NCI-H128 (cell line): ENCODE results near the gene PTGR3.

Experiments used
- DNase-seq: peaks from one replicate; lab custom pipeline; 2025; ENCODE audit not compliant: unreplicated experiment; lab: John Stamatoyannopoulos, UW

The PTGR3 gene

GRCh38 chr18:75215663-75216062, 6.7 kb upstream of the PTGR3 start:
- no peak for DNase-seq

- no peak for DNase-seq
These were observed 6.0 kb upstream of the PTGR3 start for GRCh38 chr18:75214766-75215510.

DNA sequence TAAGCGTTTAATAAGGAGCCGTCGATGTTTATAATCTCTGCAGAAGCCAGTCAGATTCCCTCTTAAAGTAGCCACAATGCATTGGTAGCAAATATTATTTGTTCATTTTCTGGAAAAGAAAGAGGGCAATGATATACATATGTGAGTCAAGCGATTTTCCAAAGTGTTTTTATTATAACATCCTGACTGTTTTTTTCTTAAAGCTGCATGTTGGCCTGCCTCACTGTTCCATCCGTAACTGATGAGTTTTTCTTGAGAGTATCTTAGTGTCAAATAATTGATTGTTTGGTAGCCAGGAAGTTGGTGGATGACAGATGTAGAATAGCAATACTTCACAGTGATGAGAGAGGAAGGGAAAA, 5.4 kb upstream of the PTGR3 start:
- no peak for DNase-seq

DNA sequence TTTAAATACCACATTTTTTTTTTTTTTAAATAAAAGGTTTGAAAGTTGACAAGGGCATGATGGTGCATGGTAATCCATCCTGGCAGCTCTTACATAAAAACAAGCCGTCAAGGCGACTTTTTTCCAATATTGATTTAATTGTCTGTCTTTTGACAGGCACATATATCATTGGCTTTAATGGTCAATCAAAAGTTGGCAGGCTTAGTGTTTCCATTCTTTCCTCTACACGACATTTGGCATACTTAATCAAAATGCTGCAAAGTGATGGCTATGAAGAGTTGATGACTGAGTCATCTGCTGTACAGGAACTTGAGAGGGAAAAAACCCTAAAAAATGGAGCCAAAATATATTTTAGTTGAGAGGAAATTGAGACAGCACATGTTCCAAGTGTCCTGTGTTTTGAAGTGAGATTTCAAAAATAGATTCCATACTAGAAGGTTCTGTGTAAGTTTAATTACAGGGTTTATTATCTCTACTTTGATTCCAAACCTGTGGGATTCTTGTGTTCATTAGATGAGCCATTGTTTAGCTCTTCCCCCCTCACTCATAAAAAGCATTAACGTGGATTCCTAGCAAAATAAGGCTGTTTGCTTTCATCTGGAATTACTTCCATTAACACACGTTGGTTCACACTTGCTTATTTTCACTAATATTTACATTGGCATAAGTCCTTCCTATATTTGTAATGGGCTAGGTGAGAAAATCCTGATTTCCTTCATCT, 4.8 kb upstream of the PTGR3 start:
- no peak for DNase-seq

DNA sequence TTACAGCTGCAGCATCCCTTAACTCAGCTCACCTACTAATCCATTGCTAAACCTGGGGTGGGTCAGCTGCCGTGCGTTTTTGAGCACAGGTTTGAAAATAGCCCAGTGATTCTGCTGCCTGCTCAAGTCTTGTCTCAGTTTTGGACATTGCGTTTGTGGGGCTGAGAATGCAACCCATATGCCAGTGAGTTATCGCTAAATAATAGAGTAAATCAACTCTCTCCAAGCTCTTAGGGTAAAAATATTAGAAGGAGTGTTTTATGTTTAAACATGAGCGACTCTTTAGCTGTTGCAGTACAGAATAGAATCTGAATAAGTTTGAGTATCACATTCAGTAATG, 3.8 kb upstream of the PTGR3 start:
- no peak for DNase-seq

DNA sequence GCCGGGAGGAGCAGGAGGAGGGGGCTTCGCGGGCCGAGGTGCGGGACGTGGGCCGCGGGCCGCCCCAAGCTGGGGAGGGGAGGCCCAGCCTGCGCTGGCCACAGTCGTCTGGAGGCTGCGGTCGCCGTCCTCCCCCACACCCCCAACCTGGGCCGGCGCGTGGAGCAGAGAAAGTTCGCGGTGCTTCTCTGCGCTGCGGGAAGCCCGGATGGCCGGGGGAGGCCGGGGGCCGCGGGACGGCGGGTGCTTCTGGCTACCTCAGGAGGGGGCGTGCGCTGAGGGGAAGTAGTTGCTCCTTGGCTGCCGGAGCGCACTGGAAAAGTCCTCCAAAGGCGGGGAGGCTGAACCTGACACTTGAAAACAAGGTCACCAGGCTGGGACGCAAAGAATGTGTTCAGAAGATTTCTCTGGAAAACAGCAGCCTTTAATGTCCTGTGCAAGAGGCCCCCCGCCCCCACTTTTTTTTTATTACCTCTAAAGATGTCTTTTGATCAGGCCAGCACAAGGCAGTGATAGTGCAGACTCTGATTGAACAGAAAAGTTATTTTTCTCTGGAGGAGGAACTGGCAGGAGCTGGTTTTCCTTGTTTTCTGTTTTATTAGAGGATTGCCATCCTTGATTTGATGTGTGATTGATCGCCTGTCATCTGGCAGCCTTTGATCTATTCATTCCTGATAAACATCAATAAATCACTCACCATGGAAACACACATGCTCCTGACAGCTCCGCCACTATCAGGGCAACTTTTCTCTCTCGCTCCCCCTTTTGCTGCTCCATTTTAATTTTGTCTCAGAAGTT, 3.2 kb upstream of the PTGR3 start:
- peak; percentile 31 for DNase-seq

DNA sequence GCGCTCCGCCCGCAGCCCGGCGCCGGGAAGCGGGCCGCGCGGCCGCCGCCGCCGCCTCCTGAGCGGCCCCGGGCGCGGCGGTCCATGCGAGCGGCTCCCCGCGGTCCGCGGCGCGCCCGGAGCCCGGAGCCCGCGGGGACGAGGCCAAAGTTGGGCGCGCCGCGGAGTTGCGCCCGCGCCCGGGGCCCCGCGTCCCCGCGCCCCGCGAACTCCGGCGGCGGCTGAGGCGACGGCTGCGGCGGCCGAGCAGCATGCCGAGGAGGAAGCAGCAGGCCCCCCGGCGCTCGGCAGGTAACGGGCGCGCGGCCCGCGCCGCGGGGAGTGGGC, 2.6 kb upstream of the PTGR3 start:
- no peak for DNase-seq

DNA sequence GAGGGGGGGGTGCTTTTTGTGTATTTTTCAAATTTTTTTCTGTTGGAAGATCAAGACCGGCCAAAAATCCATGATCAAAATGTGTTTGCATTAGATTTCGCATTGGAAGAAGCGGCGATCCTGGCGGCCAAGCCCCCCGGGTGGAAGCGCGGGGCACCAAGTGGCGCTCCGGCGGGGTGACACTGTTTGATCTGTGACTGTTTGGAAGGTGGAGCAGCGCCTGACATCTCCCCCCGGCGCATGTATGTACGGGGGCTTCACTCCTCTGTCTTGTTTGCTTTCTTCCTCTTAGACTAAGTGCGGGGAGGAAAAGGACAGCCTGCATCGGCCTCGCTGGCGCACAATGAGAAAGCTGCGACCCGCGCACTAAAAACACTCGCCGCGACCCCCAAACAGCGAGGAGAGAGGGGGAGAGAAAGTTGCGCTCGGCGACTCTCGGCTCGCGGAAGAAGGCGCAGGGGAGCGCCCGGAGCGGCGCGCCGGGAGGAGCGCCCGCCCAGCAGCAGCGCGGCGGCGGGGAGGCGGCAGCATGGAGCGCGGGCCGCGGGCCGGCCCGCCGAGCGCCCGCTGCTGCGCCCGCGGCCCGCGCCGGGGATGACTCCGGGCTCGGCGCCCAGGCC, 2.2 kb upstream of the PTGR3 start:
- DNase-seq, result no peak

GRCh38 chr18:75210274-75211001, 1.5 kb upstream of the PTGR3 start, which contains the start of gene TSHZ1:
TSS of gene TSHZ1 (plus strand) at chr18:75210797. CDS start at chr18:75211877, 1,080 bp downstream.
- peak; percentile 65 for DNase-seq

- DNase-seq, result no peak
These were observed 966 bp upstream of the PTGR3 start for GRCh38 chr18:75209951-75210258.

GRCh38 chr18:75208836-75209128, 157 bp downstream of the PTGR3 start:
- DNase-seq, result no peak

DNA sequence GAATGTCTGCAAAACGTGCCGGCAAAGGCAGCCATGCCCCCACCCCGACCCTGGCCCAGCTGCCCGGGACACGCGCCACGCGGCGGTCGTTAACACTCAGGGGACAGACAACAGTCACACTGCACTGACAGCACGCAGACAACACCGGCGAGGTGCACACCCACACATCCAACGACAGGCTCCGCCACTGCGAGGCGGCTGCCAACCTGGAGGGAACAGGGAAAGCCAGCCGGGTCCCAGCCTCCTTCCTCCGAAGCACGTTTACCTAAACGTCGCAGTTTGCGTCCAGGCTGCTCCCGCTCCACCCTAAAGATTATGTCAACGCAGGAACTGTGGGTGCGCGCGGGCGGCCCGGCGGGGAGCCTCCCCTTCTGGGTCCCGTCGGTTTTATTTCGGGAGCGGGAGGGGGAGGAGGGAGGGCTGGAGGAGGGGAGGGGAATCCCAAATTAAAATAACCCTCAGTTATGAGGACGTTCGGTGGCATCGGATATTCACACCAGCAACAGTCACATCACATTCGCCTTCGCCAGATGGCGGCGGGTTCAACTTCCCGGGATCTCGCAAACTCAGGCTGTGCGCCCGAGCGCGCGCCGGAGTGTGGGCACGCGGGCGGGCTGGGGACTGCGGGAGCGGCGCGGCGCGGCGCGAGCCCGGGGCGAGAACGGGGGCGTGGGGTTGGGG, 644 bp downstream of the PTGR3 start:
- no peak for DNase-seq

DNA sequence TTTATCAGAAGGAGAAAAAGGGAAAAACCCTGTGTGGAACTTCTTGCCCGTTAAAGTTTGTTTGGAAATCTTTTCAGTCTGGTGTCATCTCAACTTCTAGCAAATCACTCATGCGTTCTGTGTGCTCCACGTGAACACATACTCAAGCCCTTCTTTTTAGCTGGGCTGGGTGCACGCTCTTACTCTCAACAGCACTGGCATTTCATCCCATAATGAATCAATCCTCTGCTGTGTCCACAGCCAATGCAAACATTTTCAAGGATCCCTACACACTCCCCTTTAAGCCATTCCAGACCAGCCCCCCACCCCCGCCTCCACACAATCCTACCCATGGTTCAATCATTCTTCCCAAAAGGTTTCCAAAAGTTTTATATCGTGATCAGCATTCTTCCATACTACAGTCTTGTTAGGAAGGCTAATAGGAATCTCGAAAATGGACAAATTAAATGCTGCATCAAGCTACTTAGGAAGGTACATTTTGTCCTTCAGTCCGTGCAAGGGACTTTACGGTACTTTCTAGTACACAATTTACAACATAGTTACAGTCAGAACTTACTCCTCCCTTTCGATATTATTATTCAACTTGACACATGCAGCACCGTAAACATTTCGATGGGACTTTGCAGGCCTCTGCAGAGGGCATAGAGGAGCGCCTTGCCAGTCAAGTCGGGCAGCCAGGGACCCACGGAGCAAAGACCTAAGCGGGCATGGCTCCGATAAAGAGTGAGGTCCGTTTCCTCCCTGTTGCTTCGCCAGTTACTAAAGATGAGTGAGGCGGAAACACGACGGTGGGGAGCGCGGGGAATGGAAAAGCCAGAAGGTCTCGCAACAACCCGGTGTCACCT, 1.4 kb downstream of the PTGR3 start:
- DNase-seq, result no peak

GRCh38 chr18:75206452-75207309, 2.3 kb downstream of the PTGR3 start:
- no peak for DNase-seq

GRCh38 chr18:75205514-75206132, 3.3 kb downstream of the PTGR3 start:
- DNase-seq, result no peak

GRCh38 chr18:75204732-75205513, 4.0 kb downstream of the PTGR3 start:
- DNase-seq, result no peak

DNA sequence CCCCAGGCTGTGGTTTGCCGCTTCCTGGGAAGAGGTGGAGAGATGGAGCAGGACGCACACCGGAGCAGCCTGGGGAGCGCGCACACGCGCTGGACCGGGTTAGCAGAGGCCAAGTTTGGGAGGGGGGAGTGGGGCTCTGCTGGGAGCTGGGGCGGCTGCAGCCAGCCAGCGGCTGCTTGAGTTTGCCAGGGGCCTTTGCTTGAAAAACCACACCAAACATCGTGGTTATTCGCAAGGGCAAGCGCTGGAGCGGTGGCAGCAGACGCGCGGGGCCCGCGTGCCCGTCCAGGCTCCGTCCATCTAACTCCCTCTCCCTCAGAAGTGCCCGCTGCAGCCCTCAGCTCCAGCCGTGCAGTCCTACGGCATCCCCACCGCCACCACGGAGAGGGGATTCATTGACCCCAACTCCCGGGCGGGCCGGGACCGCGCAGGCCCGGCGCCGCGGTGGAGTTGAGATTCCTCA, 4.6 kb downstream of the PTGR3 start:
- DNase-seq, result no peak
